Astrocyte (in vitro differentiated cells and primary cell): ENCODE data around the gene BBS9.

Experiments used
- EZH2 ChIP-seq: IDR thresholded peaks from 2 replicates; pipeline ENCODE4 v1.6.1; 2012; ENCODE audit warnings: mild to moderate bottlenecking, low read length, inconsistent platforms; ENCODE audit not compliant: insufficient read depth
- TF ChIP-seq, protein P1 (sequence below): IDR thresholded peaks from 2 replicates; pipeline ENCODE4 v1.5.1; 2011; ENCODE audit warnings: low read depth, mild to moderate bottlenecking, inconsistent platforms, low read length, moderate library complexity; ENCODE audit not compliant: insufficient read depth

GRCh38 chr7:33108554-33109004 lies 20.8 kb upstream of the BBS9 start:
- TF ChIP-seq, protein P1, sequence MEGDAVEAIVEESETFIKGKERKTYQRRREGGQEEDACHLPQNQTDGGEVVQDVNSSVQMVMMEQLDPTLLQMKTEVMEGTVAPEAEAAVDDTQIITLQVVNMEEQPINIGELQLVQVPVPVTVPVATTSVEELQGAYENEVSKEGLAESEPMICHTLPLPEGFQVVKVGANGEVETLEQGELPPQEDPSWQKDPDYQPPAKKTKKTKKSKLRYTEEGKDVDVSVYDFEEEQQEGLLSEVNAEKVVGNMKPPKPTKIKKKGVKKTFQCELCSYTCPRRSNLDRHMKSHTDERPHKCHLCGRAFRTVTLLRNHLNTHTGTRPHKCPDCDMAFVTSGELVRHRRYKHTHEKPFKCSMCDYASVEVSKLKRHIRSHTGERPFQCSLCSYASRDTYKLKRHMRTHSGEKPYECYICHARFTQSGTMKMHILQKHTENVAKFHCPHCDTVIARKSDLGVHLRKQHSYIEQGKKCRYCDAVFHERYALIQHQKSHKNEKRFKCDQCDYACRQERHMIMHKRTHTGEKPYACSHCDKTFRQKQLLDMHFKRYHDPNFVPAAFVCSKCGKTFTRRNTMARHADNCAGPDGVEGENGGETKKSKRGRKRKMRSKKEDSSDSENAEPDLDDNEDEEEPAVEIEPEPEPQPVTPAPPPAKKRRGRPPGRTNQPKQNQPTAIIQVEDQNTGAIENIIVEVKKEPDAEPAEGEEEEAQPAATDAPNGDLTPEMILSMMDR: peak; percentile 18
- no peak for TF ChIP-seq EZH2
